Measurements from ENCODE around the gene EIF4G3. TPM values are rescaled to one million over a fixed set of nuclear protein-coding genes. Genes with fewer than 3 reads are reported as not detected.

Gene EIF4G3
- polyA plus RNA-seq, 1 of the 3 experiments (the other 2 are of a cell fraction), result 32.0 TPM

DNA sequence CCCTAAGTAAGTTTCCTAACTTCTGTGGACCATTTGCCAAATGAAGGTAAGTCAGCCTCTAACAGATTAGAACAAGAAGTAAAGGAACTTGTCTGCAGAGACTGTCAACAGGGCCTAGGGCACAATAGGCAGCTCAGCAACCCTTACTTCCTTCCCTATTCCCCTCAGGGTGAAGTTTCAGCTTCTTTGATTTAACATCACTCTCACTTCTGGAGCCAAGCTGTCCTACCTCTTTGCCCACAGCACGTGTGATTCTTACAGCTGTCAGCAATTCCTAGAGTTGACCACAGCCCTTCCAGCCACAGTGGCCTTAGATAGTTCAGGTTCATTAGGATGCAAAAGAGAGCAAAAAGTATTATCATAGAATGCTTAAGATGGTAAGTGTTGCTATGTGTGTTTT, 7.6 kb upstream of the EIF4G3 start:
- no peaks in the 10 kb centered on the region for H3K79me2 ChIP-seq (ENCODE audit: insufficient read depth)
- H3F3A ChIP-seq (replicated peaks; ENCODE audit: insufficient read depth), result no peaks in the 10 kb centered on the region
- no peaks in the 10 kb centered on the region for H3K9me3 ChIP-seq
- no peaks in the 10 kb centered on the region for H3K9me2 ChIP-seq
- H3K4me2 ChIP-seq, result no peak overlapping the region
- no peaks in the 10 kb centered on the region for H3K27me3 ChIP-seq (ENCODE audit: insufficient read depth)
- H2AFZ ChIP-seq (ENCODE audit: low read depth), result no peak overlapping the region
- no peak for TF ChIP-seq RAD21 (IDR thresholded peaks at IDR 0.05; ENCODE audit: low read length)
- TF ChIP-seq, protein P1, sequence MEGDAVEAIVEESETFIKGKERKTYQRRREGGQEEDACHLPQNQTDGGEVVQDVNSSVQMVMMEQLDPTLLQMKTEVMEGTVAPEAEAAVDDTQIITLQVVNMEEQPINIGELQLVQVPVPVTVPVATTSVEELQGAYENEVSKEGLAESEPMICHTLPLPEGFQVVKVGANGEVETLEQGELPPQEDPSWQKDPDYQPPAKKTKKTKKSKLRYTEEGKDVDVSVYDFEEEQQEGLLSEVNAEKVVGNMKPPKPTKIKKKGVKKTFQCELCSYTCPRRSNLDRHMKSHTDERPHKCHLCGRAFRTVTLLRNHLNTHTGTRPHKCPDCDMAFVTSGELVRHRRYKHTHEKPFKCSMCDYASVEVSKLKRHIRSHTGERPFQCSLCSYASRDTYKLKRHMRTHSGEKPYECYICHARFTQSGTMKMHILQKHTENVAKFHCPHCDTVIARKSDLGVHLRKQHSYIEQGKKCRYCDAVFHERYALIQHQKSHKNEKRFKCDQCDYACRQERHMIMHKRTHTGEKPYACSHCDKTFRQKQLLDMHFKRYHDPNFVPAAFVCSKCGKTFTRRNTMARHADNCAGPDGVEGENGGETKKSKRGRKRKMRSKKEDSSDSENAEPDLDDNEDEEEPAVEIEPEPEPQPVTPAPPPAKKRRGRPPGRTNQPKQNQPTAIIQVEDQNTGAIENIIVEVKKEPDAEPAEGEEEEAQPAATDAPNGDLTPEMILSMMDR (IDR thresholded peaks at IDR 0.05), result no peak
- TF ChIP-seq, protein P2, sequence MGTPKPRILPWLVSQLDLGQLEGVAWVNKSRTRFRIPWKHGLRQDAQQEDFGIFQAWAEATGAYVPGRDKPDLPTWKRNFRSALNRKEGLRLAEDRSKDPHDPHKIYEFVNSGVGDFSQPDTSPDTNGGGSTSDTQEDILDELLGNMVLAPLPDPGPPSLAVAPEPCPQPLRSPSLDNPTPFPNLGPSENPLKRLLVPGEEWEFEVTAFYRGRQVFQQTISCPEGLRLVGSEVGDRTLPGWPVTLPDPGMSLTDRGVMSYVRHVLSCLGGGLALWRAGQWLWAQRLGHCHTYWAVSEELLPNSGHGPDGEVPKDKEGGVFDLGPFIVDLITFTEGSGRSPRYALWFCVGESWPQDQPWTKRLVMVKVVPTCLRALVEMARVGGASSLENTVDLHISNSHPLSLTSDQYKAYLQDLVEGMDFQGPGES (IDR thresholded peaks at IDR 0.05; ENCODE audit: low read depth, low read length), result no peak
- TF ChIP-seq GATA2 (CRISPR knock-in tag; IDR thresholded peaks at IDR 0.05), result no peak
- no peak for TF ChIP-seq MXI1 (IDR thresholded peaks at IDR 0.05; ENCODE audit: low read depth, low read length)
- TF ChIP-seq SMC3 (IDR thresholded peaks at IDR 0.05; ENCODE audit: low read depth, low read length), result no peak
- TF ChIP-seq RXRA (IDR thresholded peaks at IDR 0.05; ENCODE audit: borderline replicate concordance, low read depth), result no peak
- TF ChIP-seq, protein P3, sequence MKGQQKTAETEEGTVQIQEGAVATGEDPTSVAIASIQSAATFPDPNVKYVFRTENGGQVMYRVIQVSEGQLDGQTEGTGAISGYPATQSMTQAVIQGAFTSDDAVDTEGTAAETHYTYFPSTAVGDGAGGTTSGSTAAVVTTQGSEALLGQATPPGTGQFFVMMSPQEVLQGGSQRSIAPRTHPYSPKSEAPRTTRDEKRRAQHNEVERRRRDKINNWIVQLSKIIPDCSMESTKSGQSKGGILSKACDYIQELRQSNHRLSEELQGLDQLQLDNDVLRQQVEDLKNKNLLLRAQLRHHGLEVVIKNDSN (IDR thresholded peaks at IDR 0.05; ENCODE audit: borderline replicate concordance, low read depth), result no peak
- no peak for TF ChIP-seq FOXM1 (IDR thresholded peaks at IDR 0.05; ENCODE audit: low read depth)
- no peak for TF ChIP-seq TEAD4 (IDR thresholded peaks at IDR 0.05; ENCODE audit: borderline replicate concordance, insufficient read depth)
- no peak for TF ChIP-seq JUND (IDR thresholded peaks at IDR 0.05)
- TF ChIP-seq TCF12 (IDR thresholded peaks at IDR 0.05), result no peak
- TF ChIP-seq EP300 (IDR thresholded peaks at IDR 0.05; ENCODE audit: borderline replicate concordance in 1 of 2, low read depth in 1 of 2, low read length in 1 of 2), result no peak
- TF ChIP-seq, protein P4, sequence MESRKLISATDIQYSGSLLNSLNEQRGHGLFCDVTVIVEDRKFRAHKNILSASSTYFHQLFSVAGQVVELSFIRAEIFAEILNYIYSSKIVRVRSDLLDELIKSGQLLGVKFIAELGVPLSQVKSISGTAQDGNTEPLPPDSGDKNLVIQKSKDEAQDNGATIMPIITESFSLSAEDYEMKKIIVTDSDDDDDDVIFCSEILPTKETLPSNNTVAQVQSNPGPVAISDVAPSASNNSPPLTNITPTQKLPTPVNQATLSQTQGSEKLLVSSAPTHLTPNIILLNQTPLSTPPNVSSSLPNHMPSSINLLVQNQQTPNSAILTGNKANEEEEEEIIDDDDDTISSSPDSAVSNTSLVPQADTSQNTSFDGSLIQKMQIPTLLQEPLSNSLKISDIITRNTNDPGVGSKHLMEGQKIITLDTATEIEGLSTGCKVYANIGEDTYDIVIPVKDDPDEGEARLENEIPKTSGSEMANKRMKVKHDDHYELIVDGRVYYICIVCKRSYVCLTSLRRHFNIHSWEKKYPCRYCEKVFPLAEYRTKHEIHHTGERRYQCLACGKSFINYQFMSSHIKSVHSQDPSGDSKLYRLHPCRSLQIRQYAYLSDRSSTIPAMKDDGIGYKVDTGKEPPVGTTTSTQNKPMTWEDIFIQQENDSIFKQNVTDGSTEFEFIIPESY (IDR thresholded peaks at IDR 0.05; ENCODE audit: borderline replicate concordance, low read depth), result no peak
- TF ChIP-seq, protein P5, sequence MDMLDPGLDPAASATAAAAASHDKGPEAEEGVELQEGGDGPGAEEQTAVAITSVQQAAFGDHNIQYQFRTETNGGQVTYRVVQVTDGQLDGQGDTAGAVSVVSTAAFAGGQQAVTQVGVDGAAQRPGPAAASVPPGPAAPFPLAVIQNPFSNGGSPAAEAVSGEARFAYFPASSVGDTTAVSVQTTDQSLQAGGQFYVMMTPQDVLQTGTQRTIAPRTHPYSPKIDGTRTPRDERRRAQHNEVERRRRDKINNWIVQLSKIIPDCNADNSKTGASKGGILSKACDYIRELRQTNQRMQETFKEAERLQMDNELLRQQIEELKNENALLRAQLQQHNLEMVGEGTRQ (IDR thresholded peaks at IDR 0.05; ENCODE audit: borderline replicate concordance, low read depth, low read length), result no peak
- no peak for TF ChIP-seq CHD2 (IDR thresholded peaks at IDR 0.05; ENCODE audit: low read length, partially characterized antibody)
- no peak for TF ChIP-seq SIN3A (IDR thresholded peaks at IDR 0.05; ENCODE audit: borderline replicate concordance, low read depth, low read length)
- no peak for TF ChIP-seq FOXJ3 (CRISPR knock-in tag; IDR thresholded peaks at IDR 0.05)
- no peaks in the 10 kb centered on the region; a peak in 1 of 4 replicates for H3K4me1 ChIP-seq (ENCODE audit: control insufficient read depth in 1 of 2, insufficient read depth in 2 of 2, low read depth in 1 of 2, low read length in 1 of 2)
- ChIA-PET CTCF (interaction anchor here (1.1 to 6.5 kb wide), 3 partner anchors 11 to 489 kb away, joined by 4 to 49 read pairs (median 7); no protein-coding TSS in a partner anchor), POLR2A (interaction anchor here (1.6 kb wide), 1 partner anchor 397 kb away, joined by 4 read pairs; the partner anchor contains the start of gene HP1BP3)
- no peaks in the 10 kb centered on the region for H4K20me1 ChIP-seq (ENCODE audit: insufficient read depth)
- H3K27ac ChIP-seq (ENCODE audit: low read depth in 2 of 2, low read length in 1 of 2), result no peak overlapping the region
- H3K36me3 ChIP-seq (replicated peaks in 1 of 2; ENCODE audit: control insufficient read depth in 1 of 2, insufficient read depth in 2 of 2, low read length in 1 of 2), result no peaks in the 10 kb centered on the region
- DNase-seq, result no peak
- no peak overlapping the region for H3K9ac ChIP-seq
- H3K4me3 ChIP-seq (ENCODE audit: low read depth in 2 of 2, low read length in 1 of 2), result no peak overlapping the region
- WGBS (ENCODE audit: low lambda C conversion rate), result 100% methylated on average over 1 of the region's 1 CpG
